Stromal cell of bone marrow (primary cell): ENCODE results near the gene METTL25.
"Not testable (repeated sequence)": the region's sequence is repeated elsewhere in the genome, so short reads cannot be mapped to it uniquely, and the experiment has no call there.

Experiments used
- DNase-seq: peaks from one replicate; pipeline ENCODE4 v3.0.0-alpha.2; 2012; ENCODE audit warnings: low read depth

METTL25 gene

DNA sequence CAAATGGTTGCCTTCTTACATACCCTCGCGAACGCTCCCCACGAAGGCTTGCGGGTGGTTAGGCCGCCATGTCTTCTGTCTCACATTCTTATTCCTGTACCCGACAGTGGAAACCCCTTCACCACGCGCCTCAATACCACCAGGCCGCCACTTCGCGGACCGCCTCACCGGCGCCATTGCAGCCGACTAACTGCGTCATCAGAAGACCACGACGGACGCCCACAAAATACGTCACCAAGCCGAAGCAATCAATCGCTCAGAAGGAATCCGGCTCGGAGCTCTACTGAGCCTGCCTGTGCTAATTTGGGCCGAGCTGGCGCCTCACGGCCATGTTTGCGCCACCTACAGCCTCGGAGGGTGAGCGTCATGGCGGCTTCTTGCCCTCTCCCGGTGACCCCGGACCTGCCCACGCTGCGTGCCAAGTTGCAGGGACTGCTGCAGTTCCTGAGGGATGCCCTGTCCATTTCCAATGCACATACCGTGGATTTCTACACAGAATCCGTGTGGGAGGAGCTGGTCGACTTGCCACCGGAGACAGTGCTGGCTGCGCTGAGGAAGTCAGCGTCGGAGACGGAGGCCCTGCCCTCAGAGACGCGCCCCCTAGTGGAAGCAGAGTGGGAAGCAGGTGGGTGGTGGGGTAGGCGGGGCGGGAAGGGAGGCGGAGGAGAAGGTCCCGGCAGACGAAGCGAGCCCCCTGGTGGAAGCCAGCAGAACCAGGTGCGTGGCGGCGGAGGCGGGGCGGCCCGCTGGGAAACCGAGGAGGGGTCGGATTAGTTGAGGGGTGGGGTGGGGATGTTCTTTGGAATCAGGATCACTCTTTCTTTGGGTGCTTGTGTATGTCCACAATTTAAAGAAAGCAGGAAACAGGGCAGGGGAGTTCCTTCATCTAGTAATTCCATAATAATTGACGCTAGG, at the start of gene METTL25, which contains the start of gene CCDC59:
Gene METTL25, plus strand, starts transcription at position 330 of the 915 bp plus-strand sequence. Its CDS starts 37 bp downstream, at position 367.
Gene CCDC59, minus strand, starts transcription at position 188 of the 915 bp plus-strand sequence. Its CDS starts 11 bp downstream, at position 177.
- peak; percentile 98 for DNase-seq

DNA sequence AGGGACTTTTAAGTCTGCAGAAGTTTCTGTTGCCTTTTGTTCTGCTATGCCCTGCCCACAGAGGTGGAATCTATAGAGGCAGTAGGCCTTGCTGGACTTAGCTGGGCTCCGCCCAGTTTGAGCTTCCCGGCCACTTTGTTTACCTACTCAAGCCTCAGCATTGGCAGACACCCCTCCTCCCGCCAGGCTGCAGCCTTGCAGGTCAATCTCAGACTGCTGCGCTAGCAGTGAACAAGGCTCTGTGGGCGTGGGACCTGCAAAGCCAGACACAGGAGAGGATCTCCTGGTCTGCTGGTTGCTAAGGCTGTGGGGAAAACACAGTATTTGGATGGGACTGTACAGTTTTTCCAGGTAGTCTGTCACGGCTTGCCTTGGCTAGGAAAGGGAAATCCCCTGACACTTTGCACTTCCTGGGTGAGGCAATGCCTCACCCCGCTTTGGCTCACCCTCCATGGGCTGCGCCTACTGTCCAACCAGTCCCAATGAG, 43.9 kb upstream of the METTL25 start:
- DNase-seq, result no peak

- no peak for DNase-seq
These were observed 39.1 kb upstream of the METTL25 start for GRCh38 chr12:82319276-82319675.

DNA sequence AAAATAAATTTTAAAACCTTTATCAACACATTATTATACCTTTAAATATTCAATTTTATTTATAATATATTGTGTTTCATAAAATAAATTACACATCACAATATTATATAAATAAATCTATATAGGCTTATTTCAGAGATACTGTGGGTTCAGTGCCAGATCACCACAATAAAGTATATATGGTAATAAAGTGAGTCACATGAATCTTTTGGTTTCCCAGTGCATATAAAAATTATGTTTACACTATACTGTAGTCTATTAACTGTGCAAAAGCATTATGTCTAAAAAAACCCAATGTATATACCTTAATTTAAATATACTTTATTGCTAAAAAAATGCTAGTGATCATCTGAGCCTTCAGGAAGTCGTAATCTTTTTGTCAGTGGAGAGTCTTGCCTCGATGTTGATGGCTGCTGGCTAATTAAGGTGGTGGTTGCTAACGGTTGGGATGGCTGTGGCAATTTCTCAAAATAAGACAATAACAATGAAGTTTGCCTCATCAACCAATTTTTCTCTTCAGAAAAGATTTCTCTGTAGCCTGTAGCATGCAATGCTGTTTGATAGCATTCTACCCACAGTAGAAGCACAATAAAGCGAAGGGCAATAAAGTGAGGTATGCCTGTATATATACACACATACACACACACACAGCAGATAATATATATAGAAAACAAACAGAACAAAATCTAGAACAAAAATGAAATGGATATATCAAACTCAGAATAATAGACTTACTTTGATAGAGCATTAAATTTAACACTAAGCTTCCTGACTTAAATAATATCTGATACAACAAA, 32.6 kb upstream of the METTL25 start:
- DNase-seq, result no peak

DNA sequence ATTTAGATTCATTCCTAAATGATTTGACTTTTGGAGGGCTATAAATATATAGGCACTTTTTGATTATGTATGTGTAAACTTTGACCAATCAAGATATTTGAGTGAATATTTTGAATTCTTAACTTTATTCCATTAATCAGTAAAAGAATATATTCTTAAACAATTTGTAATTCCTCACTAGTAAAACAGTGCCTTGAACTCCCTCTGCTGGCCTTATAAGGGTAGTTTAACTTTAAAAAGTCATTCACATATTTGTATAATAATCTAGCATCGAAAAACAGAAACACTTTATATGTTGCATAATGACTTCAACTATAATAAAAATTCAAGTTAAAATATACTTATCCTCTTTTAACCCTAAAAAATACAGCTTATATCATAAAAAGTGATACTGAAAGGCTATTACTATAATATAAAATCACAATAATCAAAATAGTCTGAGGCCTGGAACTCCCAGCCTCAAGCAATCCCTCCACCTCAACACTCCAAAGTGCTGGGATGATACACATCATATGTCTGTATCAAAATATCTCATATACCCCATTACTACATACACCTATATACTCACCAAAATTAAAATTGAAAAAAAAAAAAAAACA, 31.3 kb upstream of the METTL25 start:
- peak; percentile 22 for DNase-seq

GRCh38 chr12:82327861-82328260, 30.5 kb upstream of the METTL25 start:
- no peak for DNase-seq

DNA sequence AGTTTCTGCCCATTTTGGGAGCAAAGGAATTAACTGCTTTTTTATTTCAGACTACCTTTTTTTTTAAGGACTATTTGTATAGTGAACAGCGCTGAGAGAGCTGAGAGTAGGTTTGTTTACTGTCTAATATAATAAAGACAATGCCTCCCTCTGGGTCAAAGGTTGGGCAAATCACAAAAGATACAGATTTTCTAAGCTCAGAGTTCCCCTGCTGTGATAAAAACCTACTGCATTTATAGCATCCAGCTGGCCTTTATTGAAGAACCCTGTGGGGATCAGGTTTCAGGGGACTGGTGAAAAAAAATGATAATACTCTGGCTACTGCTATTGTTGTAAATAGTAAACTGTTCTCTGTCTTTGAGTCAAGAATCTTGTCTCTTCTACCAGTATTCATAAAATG, 28.8 kb upstream of the METTL25 start:
- DNase-seq, result no peak

DNA sequence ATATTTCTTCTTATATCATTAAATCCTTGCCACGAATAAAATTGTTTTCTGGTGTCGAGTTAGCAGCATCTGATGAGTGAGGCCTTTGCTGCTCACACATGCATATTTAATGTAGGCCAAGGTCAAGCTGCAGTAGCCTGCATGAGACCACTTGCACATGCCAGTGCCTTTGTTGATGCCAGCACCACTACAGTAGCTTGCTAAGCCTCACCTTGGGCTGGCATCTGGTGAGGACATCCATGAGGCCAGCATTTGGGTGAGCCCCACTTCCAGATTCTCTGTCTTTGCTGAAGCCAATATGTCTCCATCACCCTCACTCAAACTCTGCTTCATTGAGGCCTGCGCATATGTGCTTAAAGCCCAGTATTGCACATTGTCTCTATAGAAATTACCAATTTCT, 8.2 kb upstream of the METTL25 start:
- no peak for DNase-seq

- no peak for DNase-seq
These were observed 6.9 kb upstream of the METTL25 start for GRCh38 chr12:82351390-82351789.

- no peak for DNase-seq
These were observed 989 bp upstream of the METTL25 start for GRCh38 chr12:82357340-82357739.

GRCh38 chr12:82357845-82358199, 507 bp upstream of the METTL25 start:
- DNase-seq, result no peak

DNA sequence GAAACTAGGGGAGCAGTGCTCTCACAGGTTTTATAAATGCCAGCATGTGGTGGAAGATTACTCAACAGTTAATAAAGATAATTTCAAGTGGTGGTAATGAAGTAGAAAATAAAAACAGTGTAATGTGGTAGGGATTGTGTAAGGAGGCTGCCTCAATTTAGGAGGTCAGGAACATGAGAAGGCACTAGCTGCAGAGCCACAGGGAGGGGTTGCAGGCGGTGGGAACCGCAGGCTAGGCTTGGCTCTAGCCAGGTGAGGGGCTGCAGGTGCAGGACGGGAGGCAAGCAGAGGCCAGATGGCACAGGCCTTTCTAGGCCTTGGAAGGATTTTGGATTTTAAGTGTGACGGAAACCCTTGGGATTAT, 768 bp downstream of the METTL25 start:
- no peak for DNase-seq

GRCh38 chr12:82360834-82361233, 2.5 kb downstream of the METTL25 start:
- not testable (repeated sequence) for DNase-seq

- no peak for DNase-seq
These were observed 3.2 kb downstream of the METTL25 start for GRCh38 chr12:82361461-82361915.

- DNase-seq, result no peak
These were observed 5.7 kb downstream of the METTL25 start for GRCh38 chr12:82363990-82364389.

GRCh38 chr12:82366197-82366596, 7.9 kb downstream of the METTL25 start:
- no peak for DNase-seq

GRCh38 chr12:82375201-82375600, 16.9 kb downstream of the METTL25 start:
- DNase-seq, result no peak

DNA sequence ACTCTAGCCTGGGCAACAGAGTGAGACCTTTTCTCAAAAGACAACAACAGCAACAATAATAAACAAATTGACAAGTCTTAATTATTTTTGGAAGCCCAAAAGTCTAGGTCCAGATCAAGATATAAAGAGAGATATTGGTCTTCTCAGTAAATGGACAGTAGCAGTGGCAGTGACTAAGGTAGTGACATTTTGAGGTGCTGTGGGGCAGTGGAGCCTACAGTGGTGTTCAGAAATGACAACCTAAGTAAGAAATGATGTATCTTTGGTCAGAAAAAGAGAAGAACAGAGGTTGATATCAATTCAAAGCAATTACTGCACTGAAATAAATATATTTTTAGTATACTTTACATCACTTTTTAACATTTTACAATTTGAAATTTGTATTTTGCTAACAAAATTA, 20.7 kb downstream of the METTL25 start:
- no peak for DNase-seq

- DNase-seq, result peak; percentile 5
These were observed 25.7 kb downstream of the METTL25 start for GRCh38 chr12:82383930-82384552.

DNA sequence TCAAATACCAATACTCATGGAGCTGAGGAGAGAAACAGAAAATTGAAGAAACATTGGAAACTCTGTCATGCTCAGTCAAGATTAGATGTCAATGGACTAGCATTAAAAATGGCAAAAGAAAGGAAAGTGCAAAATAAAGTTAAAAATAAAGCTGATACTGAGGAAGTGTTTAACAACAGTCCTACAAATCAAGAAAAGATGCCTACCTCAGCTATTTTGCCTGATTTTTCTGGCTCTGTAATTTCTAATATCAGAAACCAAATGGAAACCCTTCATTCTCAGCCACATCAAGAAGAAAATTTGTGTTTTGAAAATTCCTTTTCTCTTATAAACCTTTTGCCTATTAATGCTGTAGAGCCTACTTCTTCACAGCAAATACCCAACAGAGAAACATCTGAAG, 40.5 kb downstream of the METTL25 start:
- DNase-seq, result no peak

DNA sequence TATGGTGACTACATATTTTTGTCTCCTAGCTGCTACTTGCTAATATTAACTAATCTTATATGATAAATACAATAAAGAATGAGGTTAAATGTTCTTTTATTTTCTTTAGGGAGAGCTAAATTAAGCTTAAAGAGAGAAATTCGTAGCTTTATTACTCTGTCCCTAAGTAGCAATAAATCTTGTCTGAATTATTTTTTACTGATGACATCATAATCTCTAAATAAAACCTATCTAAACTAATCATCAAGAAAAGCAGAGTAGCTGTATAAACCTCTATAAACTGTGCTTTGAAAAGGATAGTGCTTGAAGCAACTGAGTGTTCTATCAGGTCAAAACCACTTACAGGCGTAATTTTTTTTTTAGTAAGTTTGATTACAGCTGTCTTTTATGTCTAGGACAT, 42.5 kb downstream of the METTL25 start:
- DNase-seq, result no peak

GRCh38 chr12:82406651-82407050, 48.3 kb downstream of the METTL25 start:
- DNase-seq, result no peak
